Measurements from ENCODE around the gene IL17RA. TPM values are rescaled to one million over a fixed set of nuclear protein-coding genes. Genes with fewer than 3 reads are reported as not detected.

Gene IL17RA
- total and polyA plus RNA-seq, 2 experiments from 2014 or later, result 3.2 to 9.6 TPM

DNA sequence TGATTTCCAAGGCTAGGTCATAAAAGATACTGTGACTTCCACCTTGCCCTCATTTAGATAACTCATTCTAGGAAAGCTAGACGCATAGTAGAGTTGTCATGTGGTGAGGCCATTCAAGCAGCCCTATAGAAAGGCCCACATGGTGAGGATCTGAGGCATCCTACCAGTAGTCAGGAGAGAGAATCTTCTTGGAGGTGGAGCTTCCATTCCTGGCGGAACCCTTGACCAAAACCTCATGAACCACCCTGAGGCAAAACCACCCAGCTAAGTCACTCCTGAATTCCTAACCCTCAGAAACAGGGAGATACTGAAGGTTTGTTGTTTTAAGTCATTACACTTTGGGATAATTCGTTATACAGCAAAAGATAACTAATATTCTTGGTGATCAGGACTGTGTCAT lies 77.2 kb downstream of the IL17RA start:
- DNase-seq (ENCODE audit: low spot score) (no peak), ATAC-seq (no peak)
- peaks cover 11% of the 10 kb centered on the region; the same call in 1 of the 2 replicates for H3F3A ChIP-seq (replicated peaks; ENCODE audit: low read depth)
- peaks cover 7% of the 10 kb centered on the region for H3K36me3 Mint-ChIP-seq (ENCODE audit: low read depth)
- H4K20me1 ChIP-seq (replicated peaks; ENCODE audit: insufficient read depth), result peaks cover 13% of the 10 kb centered on the region
- H3K4me1 ChIP-seq (ENCODE audit: insufficient read depth), result peaks cover 16% of the 10 kb centered on the region
- no peaks in the 10 kb centered on the region for H3K36me3 ChIP-seq (ENCODE audit: insufficient read depth)
- H3K27ac Mint-ChIP-seq, result no peak overlapping the region
- H3K9me3 Mint-ChIP-seq, result no peaks in the 10 kb centered on the region
- H3K4me3 ChIP-seq, result no peak overlapping the region
- H3K27me3 ChIP-seq (ENCODE audit: insufficient read depth), result peaks cover 7% of the 10 kb centered on the region; the same call in 1 of the 2 replicates
- H3K4me3 Mint-ChIP-seq, result no peak overlapping the region
- peaks cover 14% of the 10 kb centered on the region for H3K79me2 ChIP-seq (replicated peaks; ENCODE audit: insufficient read depth)
- TF ChIP-seq POLR2AphosphoS5 (IDR thresholded peaks at IDR 0.05; ENCODE audit: low read depth) (no peak), ZNF331 (CRISPR knock-in tag; IDR thresholded peaks at IDR 0.05; ENCODE audit: low read depth) (no peak), JUNB (IDR thresholded peaks at IDR 0.05; ENCODE audit: unreplicated experiment) (no peak), STAT1 (IDR thresholded peaks at IDR 0.05; ENCODE audit: unreplicated experiment) (no peak), NANOG (IDR thresholded peaks at IDR 0.05; ENCODE audit: borderline replicate concordance) (no peak), CREB1 (CRISPR knock-in tag; IDR thresholded peaks at IDR 0.05; ENCODE audit: low read depth) (no peak), ZNF114 (CRISPR knock-in tag; IDR thresholded peaks at IDR 0.05) (no peak), EZH2phosphoT487 (IDR thresholded peaks at IDR 0.05; ENCODE audit: unreplicated experiment) (no peak), EZH2 (IDR thresholded peaks at IDR 0.05; ENCODE audit: low read depth, unreplicated experiment) (no peak)
- TF ChIP-seq, protein P1, sequence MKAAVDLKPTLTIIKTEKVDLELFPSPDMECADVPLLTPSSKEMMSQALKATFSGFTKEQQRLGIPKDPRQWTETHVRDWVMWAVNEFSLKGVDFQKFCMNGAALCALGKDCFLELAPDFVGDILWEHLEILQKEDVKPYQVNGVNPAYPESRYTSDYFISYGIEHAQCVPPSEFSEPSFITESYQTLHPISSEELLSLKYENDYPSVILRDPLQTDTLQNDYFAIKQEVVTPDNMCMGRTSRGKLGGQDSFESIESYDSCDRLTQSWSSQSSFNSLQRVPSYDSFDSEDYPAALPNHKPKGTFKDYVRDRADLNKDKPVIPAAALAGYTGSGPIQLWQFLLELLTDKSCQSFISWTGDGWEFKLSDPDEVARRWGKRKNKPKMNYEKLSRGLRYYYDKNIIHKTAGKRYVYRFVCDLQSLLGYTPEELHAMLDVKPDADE (IDR thresholded peaks at IDR 0.05), result no peak
- TF ChIP-seq, protein P2, sequence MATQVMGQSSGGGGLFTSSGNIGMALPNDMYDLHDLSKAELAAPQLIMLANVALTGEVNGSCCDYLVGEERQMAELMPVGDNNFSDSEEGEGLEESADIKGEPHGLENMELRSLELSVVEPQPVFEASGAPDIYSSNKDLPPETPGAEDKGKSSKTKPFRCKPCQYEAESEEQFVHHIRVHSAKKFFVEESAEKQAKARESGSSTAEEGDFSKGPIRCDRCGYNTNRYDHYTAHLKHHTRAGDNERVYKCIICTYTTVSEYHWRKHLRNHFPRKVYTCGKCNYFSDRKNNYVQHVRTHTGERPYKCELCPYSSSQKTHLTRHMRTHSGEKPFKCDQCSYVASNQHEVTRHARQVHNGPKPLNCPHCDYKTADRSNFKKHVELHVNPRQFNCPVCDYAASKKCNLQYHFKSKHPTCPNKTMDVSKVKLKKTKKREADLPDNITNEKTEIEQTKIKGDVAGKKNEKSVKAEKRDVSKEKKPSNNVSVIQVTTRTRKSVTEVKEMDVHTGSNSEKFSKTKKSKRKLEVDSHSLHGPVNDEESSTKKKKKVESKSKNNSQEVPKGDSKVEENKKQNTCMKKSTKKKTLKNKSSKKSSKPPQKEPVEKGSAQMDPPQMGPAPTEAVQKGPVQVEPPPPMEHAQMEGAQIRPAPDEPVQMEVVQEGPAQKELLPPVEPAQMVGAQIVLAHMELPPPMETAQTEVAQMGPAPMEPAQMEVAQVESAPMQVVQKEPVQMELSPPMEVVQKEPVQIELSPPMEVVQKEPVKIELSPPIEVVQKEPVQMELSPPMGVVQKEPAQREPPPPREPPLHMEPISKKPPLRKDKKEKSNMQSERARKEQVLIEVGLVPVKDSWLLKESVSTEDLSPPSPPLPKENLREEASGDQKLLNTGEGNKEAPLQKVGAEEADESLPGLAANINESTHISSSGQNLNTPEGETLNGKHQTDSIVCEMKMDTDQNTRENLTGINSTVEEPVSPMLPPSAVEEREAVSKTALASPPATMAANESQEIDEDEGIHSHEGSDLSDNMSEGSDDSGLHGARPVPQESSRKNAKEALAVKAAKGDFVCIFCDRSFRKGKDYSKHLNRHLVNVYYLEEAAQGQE (IDR thresholded peaks at IDR 0.05; ENCODE audit: unreplicated experiment), result no peak
- TF ChIP-seq, protein P3, sequence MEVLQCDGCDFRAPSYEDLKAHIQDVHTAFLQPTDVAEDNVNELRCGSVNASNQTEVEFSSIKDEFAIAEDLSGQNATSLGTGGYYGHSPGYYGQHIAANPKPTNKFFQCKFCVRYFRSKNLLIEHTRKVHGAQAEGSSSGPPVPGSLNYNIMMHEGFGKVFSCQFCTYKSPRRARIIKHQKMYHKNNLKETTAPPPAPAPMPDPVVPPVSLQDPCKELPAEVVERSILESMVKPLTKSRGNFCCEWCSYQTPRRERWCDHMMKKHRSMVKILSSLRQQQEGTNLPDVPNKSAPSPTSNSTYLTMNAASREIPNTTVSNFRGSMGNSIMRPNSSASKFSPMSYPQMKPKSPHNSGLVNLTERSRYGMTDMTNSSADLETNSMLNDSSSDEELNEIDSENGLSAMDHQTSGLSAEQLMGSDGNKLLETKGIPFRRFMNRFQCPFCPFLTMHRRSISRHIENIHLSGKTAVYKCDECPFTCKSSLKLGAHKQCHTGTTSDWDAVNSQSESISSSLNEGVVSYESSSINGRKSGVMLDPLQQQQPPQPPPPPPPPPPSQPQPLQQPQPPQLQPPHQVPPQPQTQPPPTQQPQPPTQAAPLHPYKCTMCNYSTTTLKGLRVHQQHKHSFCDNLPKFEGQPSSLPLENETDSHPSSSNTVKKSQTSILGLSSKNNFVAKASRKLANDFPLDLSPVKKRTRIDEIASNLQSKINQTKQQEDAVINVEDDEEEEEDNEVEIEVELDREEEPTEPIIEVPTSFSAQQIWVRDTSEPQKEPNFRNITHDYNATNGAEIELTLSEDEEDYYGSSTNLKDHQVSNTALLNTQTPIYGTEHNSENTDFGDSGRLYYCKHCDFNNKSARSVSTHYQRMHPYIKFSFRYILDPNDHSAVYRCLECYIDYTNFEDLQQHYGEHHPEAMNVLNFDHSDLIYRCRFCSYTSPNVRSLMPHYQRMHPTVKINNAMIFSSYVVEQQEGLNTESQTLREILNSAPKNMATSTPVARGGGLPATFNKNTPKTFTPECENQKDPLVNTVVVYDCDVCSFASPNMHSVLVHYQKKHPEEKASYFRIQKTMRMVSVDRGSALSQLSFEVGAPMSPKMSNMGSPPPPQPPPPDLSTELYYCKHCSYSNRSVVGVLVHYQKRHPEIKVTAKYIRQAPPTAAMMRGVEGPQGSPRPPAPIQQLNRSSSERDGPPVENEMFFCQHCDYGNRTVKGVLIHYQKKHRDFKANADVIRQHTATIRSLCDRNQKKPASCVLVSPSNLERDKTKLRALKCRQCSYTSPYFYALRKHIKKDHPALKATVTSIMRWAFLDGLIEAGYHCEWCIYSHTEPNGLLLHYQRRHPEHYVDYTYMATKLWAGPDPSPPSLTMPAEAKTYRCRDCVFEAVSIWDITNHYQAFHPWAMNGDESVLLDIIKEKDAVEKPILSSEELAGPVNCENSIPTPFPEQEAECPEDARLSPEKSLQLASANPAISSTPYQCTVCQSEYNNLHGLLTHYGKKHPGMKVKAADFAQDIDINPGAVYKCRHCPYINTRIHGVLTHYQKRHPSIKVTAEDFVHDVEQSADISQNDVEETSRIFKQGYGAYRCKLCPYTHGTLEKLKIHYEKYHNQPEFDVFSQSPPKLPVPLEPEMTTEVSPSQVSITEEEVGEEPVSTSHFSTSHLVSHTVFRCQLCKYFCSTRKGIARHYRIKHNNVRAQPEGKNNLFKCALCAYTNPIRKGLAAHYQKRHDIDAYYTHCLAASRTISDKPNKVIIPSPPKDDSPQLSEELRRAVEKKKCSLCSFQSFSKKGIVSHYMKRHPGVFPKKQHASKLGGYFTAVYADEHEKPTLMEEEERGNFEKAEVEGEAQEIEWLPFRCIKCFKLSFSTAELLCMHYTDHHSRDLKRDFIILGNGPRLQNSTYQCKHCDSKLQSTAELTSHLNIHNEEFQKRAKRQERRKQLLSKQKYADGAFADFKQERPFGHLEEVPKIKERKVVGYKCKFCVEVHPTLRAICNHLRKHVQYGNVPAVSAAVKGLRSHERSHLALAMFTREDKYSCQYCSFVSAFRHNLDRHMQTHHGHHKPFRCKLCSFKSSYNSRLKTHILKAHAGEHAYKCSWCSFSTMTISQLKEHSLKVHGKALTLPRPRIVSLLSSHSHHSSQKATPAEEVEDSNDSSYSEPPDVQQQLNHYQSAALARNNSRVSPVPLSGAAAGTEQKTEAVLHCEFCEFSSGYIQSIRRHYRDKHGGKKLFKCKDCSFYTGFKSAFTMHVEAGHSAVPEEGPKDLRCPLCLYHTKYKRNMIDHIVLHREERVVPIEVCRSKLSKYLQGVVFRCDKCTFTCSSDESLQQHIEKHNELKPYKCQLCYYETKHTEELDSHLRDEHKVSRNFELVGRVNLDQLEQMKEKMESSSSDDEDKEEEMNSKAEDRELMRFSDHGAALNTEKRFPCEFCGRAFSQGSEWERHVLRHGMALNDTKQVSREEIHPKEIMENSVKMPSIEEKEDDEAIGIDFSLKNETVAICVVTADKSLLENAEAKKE (CRISPR knock-in tag; IDR thresholded peaks at IDR 0.05), result no peak
- peaks cover 11% of the 10 kb centered on the region for H3K27me3 Mint-ChIP-seq (ENCODE audit: insufficient read depth, low read depth, poor library complexity)
- H3K4me1 Mint-ChIP-seq, result peaks cover 9% of the 10 kb centered on the region; the same call in 2 of the 3 replicates
- no peak overlapping the region for H3K4me2 ChIP-seq
- no peaks in the 10 kb centered on the region for H3K9me2 ChIP-seq (ENCODE audit: insufficient read depth)
- H2AFZ ChIP-seq, result no peak overlapping the region
- no peak overlapping the region for H3K27ac ChIP-seq (ENCODE audit: low read depth)
